Uterus (tissue), 4 donors: ENCODE data around the gene SBF2. TPM values are rescaled to one million over a fixed set of nuclear protein-coding genes. Genes with fewer than 3 reads are reported as not detected.
A peak's percentile ranks its signal among the peaks of the same experiment; 100 is the strongest.

Experiments used
- DNase-seq, 2 donors: peaks; one replicate each; pipeline ENCODE4 v3.0.0-alpha.2; 2019 to 2020
- H3K27ac ChIP-seq, 2 donors: fragments of 200-600 bp; sonication (generic); 1 replicate in 1 of 2; 2 replicates in 1 of 2; pipeline ENCODE4 v1.5.1; 2016 to 2018
- H3K27me3 ChIP-seq, 2 donors: fragments of 200-600 bp; sonication (generic); one replicate each; pipeline ENCODE4 v1.5.1; 2018 to 2019; ENCODE audit warnings: control low read depth in 1 of 2
- H3K36me3 ChIP-seq, 2 donors: fragments of 200-600 bp; sonication (generic); one replicate each; pipeline ENCODE4 v1.5.1; 2019; ENCODE audit warnings: control low read depth in 1 of 2
- H3K4me1 ChIP-seq, 2 donors: fragments of 200-600 bp; sonication (generic); one replicate each; pipeline ENCODE4 v1.5.1; 2018 to 2019; ENCODE audit warnings: control low read depth in 1 of 2
- H3K4me3 ChIP-seq, 2 donors: fragments of 200-600 bp; sonication (generic); 1 replicate in 1 of 2; 2 replicates in 1 of 2; pipeline ENCODE4 v1.5.1; 2018 to 2019; ENCODE audit warnings: mild to moderate bottlenecking in 1 of 2
- H3K9me3 ChIP-seq, 2 donors: fragments of 200-600 bp; sonication (generic); one replicate each; pipeline ENCODE4 v1.5.1; 2019; ENCODE audit warnings: control low read depth in 1 of 2
- CTCF ChIP-seq, 4 experiments: fragments of 200-600 bp in 2 of 4; fragments of 450-650 bp in 2 of 4; sonication (generic) in 2 of 4; IDR thresholded peaks; one replicate each; pipeline ENCODE4 v1.5.1; 2016 to 2019; ENCODE audit warnings: antibody characterized with exemption in 4 of 4, mild to moderate bottlenecking in 2 of 4, moderate library complexity in 1 of 4
- POLR2A ChIP-seq, 2 donors: fragments of 450-650 bp; IDR thresholded peaks; one replicate each; pipeline ENCODE4 v1.6.1; 2016; ENCODE audit warnings: antibody characterized with exemption in 2 of 2, mild to moderate bottlenecking in 1 of 2, moderate library complexity in 1 of 2
- intact Hi-C: fragments of 100-400 bp; cut with DNase I; formaldehyde crosslinking; loops from one replicate; pipeline ENCODE4 v1.15.1; 2023; ENCODE audit warnings: low total_unique reads
- total RNA-seq, 4 donors: library from RNA; depleted of rRNA in 3 of 4; stranded (reverse); fragments of >200 nt in 3 of 4; gene quantifications; one replicate each; pipeline versions ENCODE4 v1.1.0 to v1.2.4, GENCODE V29; 2014 to 2023
- donor health status: DM: yes; HTN: yes; CAD: no.

Gene SBF2
- total RNA-seq, 4 donors from 2014 or later, result 45.0 to 202 (median 98.0) TPM

DNA sequence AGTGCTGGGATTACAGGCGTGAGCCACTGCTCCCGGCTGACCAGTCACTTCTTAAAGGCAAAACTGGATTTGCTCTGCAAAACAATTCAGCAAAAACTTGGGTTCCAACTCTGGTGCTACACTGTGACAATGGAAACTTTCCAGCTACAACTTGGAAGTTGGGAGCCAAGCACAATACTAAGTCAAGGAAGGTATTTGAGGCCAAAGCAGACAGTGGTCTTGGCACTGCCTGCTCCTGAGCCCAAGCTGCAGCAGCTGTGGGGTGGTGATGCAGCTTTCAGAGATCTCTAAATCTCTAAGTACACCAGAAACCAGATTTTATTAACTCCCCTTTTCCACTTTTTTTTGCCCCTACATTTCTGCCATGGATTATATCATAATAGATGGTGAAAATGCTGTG is 28.4 kb upstream of the SBF2 start:
- TF ChIP-seq CTCF (IDR thresholded peaks at IDR 0.05) (no peak), POLR2A (IDR thresholded peaks at IDR 0.05) (no peak)
- Histone ChIP-seq H3K9me3 (no peaks in the 10 kb centered on the region), H3K27ac (peak overlapping the region; percentile 54 to 55), H3K4me3 (no peak overlapping the region), H3K36me3 (no peaks in the 10 kb centered on the region), H3K4me1 (peaks cover 2 to 9% of the 10 kb centered on the region in 2 donors), H3K27me3 (no peaks in the 10 kb centered on the region)
- DNase-seq, result no peak
- intact Hi-C loops, result loop anchor here (10.0 kb wide), 1 partner anchor 568 kb away; no protein-coding TSS in a partner anchor

DNA sequence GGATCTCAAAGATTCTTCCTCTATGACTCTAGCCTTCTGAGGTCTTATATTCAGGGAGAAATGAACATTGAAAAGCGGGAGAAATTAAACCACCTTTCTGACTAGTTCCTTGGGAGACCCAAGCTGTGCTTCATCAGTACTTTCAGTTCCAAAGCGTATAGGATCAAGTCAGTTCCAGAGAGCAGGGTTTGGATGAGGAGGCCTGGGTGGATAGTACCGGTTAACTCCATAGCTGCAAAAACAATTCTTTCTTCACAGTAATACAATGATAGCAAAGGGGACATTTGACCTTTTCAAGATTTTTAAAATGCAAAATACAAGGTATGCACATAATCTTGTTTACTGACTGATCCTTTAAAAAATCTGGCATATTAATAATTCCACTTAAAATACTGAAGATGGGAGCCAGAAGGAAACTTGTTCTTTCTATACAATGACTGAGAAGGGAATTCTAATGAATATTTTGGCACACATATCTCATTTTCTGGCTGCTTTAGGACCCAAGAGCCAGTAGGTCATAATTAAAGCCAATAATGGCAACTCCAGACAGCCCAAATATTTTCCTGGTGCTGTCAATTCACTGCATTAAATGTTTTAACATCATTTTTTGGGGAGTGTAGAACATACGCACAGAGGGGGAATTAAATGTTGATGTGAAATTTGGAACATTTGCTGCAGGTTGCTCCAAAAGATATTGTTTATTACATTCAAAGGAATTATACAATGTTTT is 26.9 kb upstream of the SBF2 start:
- H3K27me3 ChIP-seq, result no peaks in the 10 kb centered on the region
- intact Hi-C loops, result loop anchor here (10.0 kb wide), 1 partner anchor 566 kb away; no protein-coding TSS in a partner anchor
- no peaks in the 10 kb centered on the region for H3K36me3 ChIP-seq
- no peak overlapping the region for H3K4me3 ChIP-seq
- H3K9me3 ChIP-seq, result no peaks in the 10 kb centered on the region
- H3K4me1 ChIP-seq, result peaks cover 2 to 9% of the 10 kb centered on the region in 2 donors
- DNase-seq, result no peak
- H3K27ac ChIP-seq, result no peak overlapping the region
- no peak for TF ChIP-seq CTCF (IDR thresholded peaks at IDR 0.05)
- TF ChIP-seq POLR2A (IDR thresholded peaks at IDR 0.05), result no peak

- Histone ChIP-seq H3K27me3 (no peaks in the 10 kb centered on the region), H3K4me1 (no peaks in the 10 kb centered on the region), H3K4me3 (no peak overlapping the region), H3K9me3 (no peaks in the 10 kb centered on the region), H3K27ac (no peak overlapping the region), H3K36me3 (no peaks in the 10 kb centered on the region)
- TF ChIP-seq CTCF (IDR thresholded peaks at IDR 0.05) (no peak), POLR2A (IDR thresholded peaks at IDR 0.05) (no peak)
- intact Hi-C loops, result loop anchor here (10.0 kb wide), 1 partner anchor 565 kb away; no protein-coding TSS in a partner anchor
- no peak for DNase-seq
These were observed 25.9 kb upstream of the SBF2 start for GRCh38 chr11:10319702-10320558.

DNA sequence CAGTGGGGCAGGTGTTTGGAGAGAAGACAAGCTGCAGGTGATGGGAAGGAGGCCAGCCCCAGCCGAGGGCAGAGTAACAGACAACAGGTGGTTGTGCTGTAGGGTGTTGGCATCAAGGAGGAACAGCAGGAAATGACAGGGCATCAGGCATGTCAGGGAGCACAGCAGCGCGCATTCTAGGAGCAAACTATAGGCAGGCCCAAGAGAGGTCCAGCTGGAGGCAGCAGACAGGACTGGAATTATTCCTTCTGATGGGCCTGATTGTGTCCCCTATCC is 24.4 kb upstream of the SBF2 start:
- no peak for TF ChIP-seq CTCF (IDR thresholded peaks at IDR 0.05)
- TF ChIP-seq POLR2A (IDR thresholded peaks at IDR 0.05), result no peak
- Histone ChIP-seq H3K27ac (no peak overlapping the region), H3K4me1 (no peaks in the 10 kb centered on the region), H3K9me3 (no peaks in the 10 kb centered on the region), H3K4me3 (no peak overlapping the region), H3K36me3 (no peaks in the 10 kb centered on the region), H3K27me3 (no peaks in the 10 kb centered on the region)
- intact Hi-C loops, result no loop called here
- no peak for DNase-seq
